IPS-15b (cell line): ENCODE measurements around the gene COL18A1.

ENCODE experiments used
- H3K27me3 ChIP-seq: one replicate; pipeline ENCODE4 v1.6.1; 2013; ENCODE audit warnings: low read length; ENCODE audit not compliant: control insufficient read depth, insufficient read depth
- H3K36me3 ChIP-seq: one replicate; pipeline ENCODE4 v1.6.1; 2013; ENCODE audit warnings: low read length; ENCODE audit not compliant: control insufficient read depth, insufficient read depth
- H3K4me1 ChIP-seq: one replicate; pipeline ENCODE4 v1.6.1; 2013; ENCODE audit warnings: mild to moderate bottlenecking, low read length; ENCODE audit not compliant: control insufficient read depth, insufficient read depth
- H3K4me3 ChIP-seq: one replicate; pipeline ENCODE4 v1.5.1; 2013; ENCODE audit warnings: low read depth, low read length
- H3K9ac ChIP-seq: one replicate; pipeline ENCODE4 v1.6.1; 2013; ENCODE audit warnings: low read depth, mild to moderate bottlenecking, low read length
- H3K9me3 ChIP-seq: one replicate; pipeline ENCODE4 v1.6.1; 2013; ENCODE audit warnings: mild to moderate bottlenecking, low read length; ENCODE audit not compliant: control insufficient read depth, insufficient read depth

The COL18A1 gene

GRCh38 chr21:45455674-45456583, 51.0 kb downstream of the COL18A1 start:
- Histone ChIP-seq H3K4me3 (no peak overlapping the region), H3K9me3 (no peaks in the 10 kb centered on the region), H3K9ac (no peak overlapping the region), H3K36me3 (peaks cover 9% of the 10 kb centered on the region), H3K4me1 (no peaks in the 10 kb centered on the region), H3K27me3 (no peaks in the 10 kb centered on the region)

DNA sequence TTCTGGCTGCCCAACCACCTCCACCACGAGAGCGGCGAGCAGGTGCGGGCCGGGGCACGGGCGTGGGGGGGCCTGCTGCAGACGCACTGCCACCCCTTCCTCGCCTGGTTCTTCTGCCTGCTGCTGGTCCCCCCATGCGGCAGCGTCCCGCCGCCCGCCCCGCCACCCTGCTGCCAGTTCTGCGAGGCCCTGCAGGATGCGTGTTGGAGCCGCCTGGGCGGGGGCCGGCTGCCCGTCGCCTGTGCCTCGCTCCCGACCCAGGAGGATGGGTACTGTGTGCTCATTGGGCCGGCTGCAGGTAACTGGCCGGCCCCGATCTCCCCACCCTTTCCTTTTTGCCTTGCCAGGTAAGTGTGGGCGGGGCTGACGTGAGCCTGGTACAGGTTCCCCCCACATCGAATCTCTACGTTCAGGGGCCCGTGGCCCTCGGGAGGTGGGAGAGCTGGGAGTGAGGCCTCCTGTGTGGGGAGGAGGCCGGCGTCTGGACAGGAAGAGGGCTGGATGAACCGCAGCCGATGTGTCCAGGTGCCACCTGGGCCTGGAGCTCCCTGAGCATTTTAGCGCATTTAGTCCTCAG, 51.7 kb downstream of the COL18A1 start:
- no peak overlapping the region for H3K9ac ChIP-seq
- peaks cover 9% of the 10 kb centered on the region for H3K36me3 ChIP-seq
- no peaks in the 10 kb centered on the region for H3K9me3 ChIP-seq
- H3K27me3 ChIP-seq: no peaks in the 10 kb centered on the region
- H3K4me3 ChIP-seq: no peak overlapping the region
- H3K4me1 ChIP-seq: no peaks in the 10 kb centered on the region

- Histone ChIP-seq H3K4me3 (no peak overlapping the region), H3K4me1 (no peaks in the 10 kb centered on the region), H3K9me3 (no peaks in the 10 kb centered on the region), H3K27me3 (no peaks in the 10 kb centered on the region), H3K36me3 (peaks cover 9% of the 10 kb centered on the region), H3K9ac (no peak overlapping the region)
Measured at GRCh38 chr21:45457161-45457831, 52.3 kb downstream of the COL18A1 start.

DNA sequence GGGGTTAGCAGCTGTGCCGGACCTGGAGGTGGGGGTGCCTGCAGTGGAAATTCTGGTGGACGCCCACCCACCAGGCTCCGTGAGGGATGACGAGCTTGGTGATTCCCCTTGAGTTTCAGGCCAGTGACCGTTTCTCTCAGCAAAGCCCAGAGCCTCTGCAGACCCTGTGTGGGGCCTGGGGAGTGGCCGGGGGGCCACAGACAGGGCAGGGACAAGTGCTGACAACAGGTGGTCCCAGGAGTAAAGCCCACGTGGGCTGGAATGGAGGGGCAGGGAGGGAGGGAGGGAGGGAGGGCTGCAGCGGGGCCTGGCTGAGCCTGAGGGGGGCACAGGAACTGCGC, 52.8 kb downstream of the COL18A1 start:
- Histone ChIP-seq H3K9me3 (no peaks in the 10 kb centered on the region), H3K36me3 (peaks cover 9% of the 10 kb centered on the region), H3K9ac (no peak overlapping the region), H3K27me3 (no peaks in the 10 kb centered on the region), H3K4me3 (no peak overlapping the region), H3K4me1 (no peaks in the 10 kb centered on the region)

GRCh38 chr21:45458281-45459170, 53.6 kb downstream of the COL18A1 start:
- Histone ChIP-seq H3K9me3 (no peaks in the 10 kb centered on the region), H3K4me1 (no peaks in the 10 kb centered on the region), H3K36me3 (peaks cover 9% of the 10 kb centered on the region), H3K4me3 (no peak overlapping the region), H3K27me3 (no peaks in the 10 kb centered on the region), H3K9ac (no peak overlapping the region)

DNA sequence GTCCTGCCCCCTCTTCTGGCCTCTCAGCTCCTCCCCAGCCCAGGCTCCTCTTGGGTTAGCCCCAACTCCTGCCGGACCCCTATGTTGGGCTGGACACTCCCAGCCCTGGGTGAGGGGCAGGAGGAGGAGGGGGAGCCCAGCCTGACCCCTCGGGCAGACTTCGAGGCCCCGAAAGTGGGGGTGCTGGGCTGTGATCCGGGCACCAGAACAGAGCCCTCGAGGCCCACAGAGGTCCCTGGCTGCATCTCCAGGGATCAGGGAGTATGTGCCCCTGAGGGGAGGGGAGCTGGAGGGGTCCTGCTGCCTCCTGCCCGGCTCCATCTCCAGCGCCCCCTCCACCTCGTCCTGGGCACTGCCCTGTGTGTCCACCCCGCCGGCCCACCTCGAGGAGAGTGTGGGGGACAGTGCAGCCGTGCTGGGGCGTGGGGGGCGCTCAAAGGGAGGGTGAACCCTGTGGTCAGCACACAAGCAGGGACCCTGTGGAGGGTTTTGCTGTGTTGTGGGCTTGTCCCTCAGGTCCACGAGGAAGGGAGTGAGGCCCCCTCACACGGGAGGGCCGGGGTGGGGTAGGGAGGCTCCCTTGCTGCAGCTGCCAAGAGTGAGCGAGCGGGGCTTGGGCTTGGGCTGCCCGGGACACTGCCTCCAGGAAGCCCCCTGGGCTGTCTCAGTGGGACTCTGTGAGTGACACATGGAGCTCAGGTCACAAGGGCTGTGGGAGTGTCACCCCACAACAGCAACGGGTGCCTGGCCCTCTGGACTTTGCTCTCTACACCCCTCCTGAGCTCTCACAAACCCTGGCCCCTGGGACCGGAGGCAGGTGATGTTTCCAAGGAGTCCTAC, 54.4 kb downstream of the COL18A1 start:
- H3K27me3 ChIP-seq: no peaks in the 10 kb centered on the region
- peaks cover 9% of the 10 kb centered on the region for H3K36me3 ChIP-seq
- no peak overlapping the region for H3K9ac ChIP-seq
- H3K9me3 ChIP-seq: no peaks in the 10 kb centered on the region
- no peaks in the 10 kb centered on the region for H3K4me1 ChIP-seq
- no peak overlapping the region for H3K4me3 ChIP-seq

DNA sequence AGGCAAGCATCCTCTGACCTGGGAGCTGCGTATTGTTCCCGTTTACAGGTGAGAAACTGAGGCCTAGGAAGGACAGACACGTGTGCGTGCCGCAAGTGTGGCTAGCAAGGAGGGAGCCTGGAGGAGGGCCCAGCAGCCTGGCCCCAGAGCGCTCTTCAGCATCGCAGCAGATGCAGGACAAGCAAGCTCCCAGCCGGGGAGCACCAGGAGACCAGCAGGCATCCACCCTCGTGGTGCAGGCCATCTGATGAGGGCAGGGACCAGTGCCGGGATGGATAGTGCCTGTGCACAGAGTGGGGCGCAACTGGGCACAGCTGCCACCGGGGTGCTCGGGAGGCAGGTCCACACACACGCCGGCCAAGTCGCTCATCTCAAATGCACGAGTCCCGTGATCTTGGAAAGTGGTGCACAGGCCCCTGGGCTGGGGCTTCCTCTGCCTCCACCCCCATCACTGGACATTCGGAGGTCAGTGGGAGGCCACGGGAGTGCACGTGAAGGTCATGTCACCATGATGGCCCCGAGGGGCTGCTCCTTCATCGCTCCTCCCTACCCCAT, 55.1 kb downstream of the COL18A1 start:
- Histone ChIP-seq H3K4me3 (no peak overlapping the region), H3K4me1 (no peaks in the 10 kb centered on the region), H3K36me3 (peaks cover 9% of the 10 kb centered on the region), H3K27me3 (no peaks in the 10 kb centered on the region), H3K9me3 (no peaks in the 10 kb centered on the region), H3K9ac (no peak overlapping the region)

DNA sequence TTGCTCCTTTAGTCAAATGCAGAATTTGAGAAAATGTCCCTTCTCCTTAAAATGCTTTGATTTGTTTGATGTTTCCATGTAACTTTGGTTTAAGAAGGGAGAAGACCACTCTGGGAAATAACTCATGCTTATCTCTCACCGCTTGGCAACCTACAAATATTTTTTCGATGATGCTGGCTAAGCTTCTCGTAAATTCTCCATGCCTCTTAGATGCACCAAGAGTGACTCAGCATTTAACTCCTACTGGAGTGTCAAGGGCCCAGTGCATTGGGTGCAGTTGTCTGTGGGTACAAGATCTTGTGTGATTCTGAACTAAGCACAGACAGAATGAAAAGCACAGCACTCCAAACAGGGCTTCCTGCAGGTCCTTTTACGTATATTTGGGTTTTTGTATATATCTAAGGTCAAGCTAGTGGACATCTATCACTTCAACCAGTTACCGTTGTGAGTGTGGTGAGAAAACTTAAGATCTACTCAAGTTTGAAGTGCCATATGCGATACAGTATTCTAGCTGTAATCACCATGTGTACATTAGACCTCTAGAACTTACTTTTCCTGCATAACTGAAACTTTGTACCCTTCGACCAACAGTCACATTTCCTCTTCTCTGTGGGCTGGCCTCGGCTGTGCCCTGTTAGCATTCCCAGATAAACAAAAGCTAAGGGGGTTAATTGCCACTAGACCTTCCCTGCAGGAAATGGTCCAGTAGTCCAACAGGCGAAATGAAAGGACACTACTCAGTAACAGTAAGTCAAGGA, 55.8 kb downstream of the COL18A1 start:
- H3K27me3 ChIP-seq: no peaks in the 10 kb centered on the region
- no peaks in the 10 kb centered on the region for H3K9me3 ChIP-seq
- H3K36me3 ChIP-seq: peaks cover 10% of the 10 kb centered on the region
- no peak overlapping the region for H3K4me3 ChIP-seq
- no peak overlapping the region for H3K9ac ChIP-seq
- H3K4me1 ChIP-seq: no peaks in the 10 kb centered on the region

DNA sequence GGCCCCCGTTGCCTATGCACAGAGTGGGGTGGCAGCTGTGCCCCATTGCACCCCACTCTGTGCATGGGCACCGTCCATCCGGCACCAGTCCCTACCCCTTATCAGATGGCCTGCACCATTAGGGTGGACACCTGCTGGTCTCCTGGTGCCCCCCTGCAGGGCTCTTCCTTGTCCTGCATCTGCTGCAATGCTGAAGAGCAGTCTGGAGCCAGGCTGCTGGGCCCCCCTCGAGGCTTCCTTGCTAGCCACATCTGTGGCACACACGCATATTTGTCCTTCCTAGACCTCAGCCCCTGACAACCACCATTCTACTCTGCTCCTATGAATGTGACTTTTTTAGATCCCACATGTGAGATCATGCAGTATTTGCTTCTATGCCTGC, 56.4 kb downstream of the COL18A1 start:
- Histone ChIP-seq H3K9ac (no peak overlapping the region), H3K27me3 (no peaks in the 10 kb centered on the region), H3K4me1 (no peaks in the 10 kb centered on the region), H3K36me3 (peaks cover 6% of the 10 kb centered on the region), H3K4me3 (no peak overlapping the region), H3K9me3 (no peaks in the 10 kb centered on the region)

- Histone ChIP-seq H3K9ac (no peak overlapping the region), H3K4me3 (no peak overlapping the region), H3K9me3 (no peaks in the 10 kb centered on the region), H3K36me3 (peaks cover 6% of the 10 kb centered on the region), H3K27me3 (no peaks in the 10 kb centered on the region), H3K4me1 (no peaks in the 10 kb centered on the region)
Measured at GRCh38 chr21:45461806-45462341, 56.9 kb downstream of the COL18A1 start.
